ENCODE results near the gene SCYGR1.

SCYGR1 gene

DNA sequence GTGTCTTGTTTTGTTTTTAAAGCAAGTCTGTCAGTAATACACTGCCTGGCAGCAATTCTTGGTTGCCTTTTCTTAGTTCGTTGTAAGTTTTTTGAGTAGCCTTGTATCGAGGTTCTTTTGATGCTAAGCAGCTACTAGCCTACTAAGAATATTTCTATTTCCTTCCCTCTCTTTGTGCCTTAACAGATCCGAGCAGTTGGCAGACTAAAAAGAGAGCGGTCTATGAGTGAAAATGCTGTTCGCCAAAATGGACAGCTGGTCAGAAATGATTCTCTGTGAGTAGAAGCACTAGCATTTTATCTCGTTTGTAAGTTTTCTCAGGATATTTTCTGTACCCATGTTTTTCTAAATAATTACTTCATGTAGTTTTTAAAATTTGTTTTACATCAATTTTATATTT, 47.6 kb downstream of the SCYGR1 start:
- no peaks in the 10 kb centered on the region for H3K4me1 ChIP-seq (ENCODE audit: insufficient read depth, low read length, severe bottlenecking)
- TF ChIP-seq, protein P1, sequence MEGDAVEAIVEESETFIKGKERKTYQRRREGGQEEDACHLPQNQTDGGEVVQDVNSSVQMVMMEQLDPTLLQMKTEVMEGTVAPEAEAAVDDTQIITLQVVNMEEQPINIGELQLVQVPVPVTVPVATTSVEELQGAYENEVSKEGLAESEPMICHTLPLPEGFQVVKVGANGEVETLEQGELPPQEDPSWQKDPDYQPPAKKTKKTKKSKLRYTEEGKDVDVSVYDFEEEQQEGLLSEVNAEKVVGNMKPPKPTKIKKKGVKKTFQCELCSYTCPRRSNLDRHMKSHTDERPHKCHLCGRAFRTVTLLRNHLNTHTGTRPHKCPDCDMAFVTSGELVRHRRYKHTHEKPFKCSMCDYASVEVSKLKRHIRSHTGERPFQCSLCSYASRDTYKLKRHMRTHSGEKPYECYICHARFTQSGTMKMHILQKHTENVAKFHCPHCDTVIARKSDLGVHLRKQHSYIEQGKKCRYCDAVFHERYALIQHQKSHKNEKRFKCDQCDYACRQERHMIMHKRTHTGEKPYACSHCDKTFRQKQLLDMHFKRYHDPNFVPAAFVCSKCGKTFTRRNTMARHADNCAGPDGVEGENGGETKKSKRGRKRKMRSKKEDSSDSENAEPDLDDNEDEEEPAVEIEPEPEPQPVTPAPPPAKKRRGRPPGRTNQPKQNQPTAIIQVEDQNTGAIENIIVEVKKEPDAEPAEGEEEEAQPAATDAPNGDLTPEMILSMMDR (IDR thresholded peaks at IDR 0.05; ENCODE audit: low read length) = no peak
- no peak for TF ChIP-seq EZH2 (IDR thresholded peaks at IDR 0.05; ENCODE audit: borderline replicate concordance, low read length)
- no peaks in the 10 kb centered on the region for H3K9me2 ChIP-seq (ENCODE audit: low read depth, low read length)
- no peaks in the 10 kb centered on the region for H3F3A ChIP-seq (ENCODE audit: insufficient read depth, low read length)
- no peaks in the 10 kb centered on the region for H4K20me1 ChIP-seq (ENCODE audit: insufficient read depth, low read length)
- no peak overlapping the region for H3K9ac ChIP-seq (ENCODE audit: low read length)
- H3K27me3 ChIP-seq (ENCODE audit: insufficient read depth, low read length) = no peaks in the 10 kb centered on the region
- no peak overlapping the region for H3K4me2 ChIP-seq (ENCODE audit: low read length)
- H3K36me3 ChIP-seq (ENCODE audit: insufficient read depth, low read length) = peaks cover 47% of the 10 kb centered on the region
- H3K79me2 ChIP-seq (ENCODE audit: insufficient read depth, low read length) = no peaks in the 10 kb centered on the region
- H3K9me3 ChIP-seq (ENCODE audit: low read length) = no peaks in the 10 kb centered on the region
- H2AFZ ChIP-seq (ENCODE audit: low read length) = no peak overlapping the region
- H3K4me3 ChIP-seq (ENCODE audit: low read depth, low read length, poor library complexity, severe bottlenecking) = no peak overlapping the region
- H3K27ac ChIP-seq (ENCODE audit: low read depth, low read length, poor library complexity, severe bottlenecking) = no peak overlapping the region

DNA sequence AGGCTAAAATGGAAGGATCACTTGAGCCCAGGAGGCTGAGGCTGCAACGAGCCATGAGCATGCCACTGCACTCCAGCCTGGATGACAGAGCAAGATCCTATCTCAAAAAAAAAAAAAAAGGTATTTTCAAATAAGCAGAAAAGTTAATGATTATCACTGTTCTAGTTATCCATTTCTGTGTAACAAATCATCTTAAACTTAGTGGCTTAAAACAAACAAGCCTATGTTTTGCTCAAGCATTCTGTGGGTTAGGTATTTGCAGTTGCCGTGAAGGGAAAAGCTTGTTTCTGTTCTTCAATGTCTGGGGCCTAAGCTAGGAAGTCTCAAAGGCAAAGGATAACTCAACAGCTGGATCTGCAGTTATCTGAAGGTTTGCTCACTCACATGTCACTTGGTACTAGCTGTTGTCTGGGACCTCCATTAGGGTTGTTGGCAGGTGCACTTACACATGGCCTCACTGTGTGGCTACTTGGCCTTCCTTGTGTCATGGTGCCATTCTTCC, 48.6 kb downstream of the SCYGR1 start:
- H3K9ac ChIP-seq (ENCODE audit: low read length) = no peak overlapping the region
- H3K4me2 ChIP-seq (ENCODE audit: low read length) = no peak overlapping the region
- H3K79me2 ChIP-seq (ENCODE audit: insufficient read depth, low read length) = no peaks in the 10 kb centered on the region
- no peaks in the 10 kb centered on the region for H3K27me3 ChIP-seq (ENCODE audit: insufficient read depth, low read length)
- H3K4me1 ChIP-seq (ENCODE audit: insufficient read depth, low read length, severe bottlenecking) = no peaks in the 10 kb centered on the region
- no peak overlapping the region for H3K27ac ChIP-seq (ENCODE audit: low read depth, low read length, poor library complexity, severe bottlenecking)
- H3K4me3 ChIP-seq (ENCODE audit: low read depth, low read length, poor library complexity, severe bottlenecking) = no peak overlapping the region
- no peak overlapping the region for H2AFZ ChIP-seq (ENCODE audit: low read length)
- no peaks in the 10 kb centered on the region for H4K20me1 ChIP-seq (ENCODE audit: insufficient read depth, low read length)
- H3K9me3 ChIP-seq (ENCODE audit: low read length) = no peaks in the 10 kb centered on the region
- H3F3A ChIP-seq (ENCODE audit: insufficient read depth, low read length) = no peaks in the 10 kb centered on the region
- no peaks in the 10 kb centered on the region for H3K9me2 ChIP-seq (ENCODE audit: low read depth, low read length)
- peaks cover 54% of the 10 kb centered on the region for H3K36me3 ChIP-seq (ENCODE audit: insufficient read depth, low read length)
- TF ChIP-seq, protein P1 (IDR thresholded peaks at IDR 0.05; ENCODE audit: low read length) = no peak
- no peak for TF ChIP-seq EZH2 (IDR thresholded peaks at IDR 0.05; ENCODE audit: borderline replicate concordance, low read length)

All from OCI-LY1 (cell line).